Umbilical cord (tissue), 2 donors: Measurements from ENCODE around the gene BMPR1B. TPM values are rescaled to one million over a fixed set of nuclear protein-coding genes. Genes with fewer than 3 reads are reported as not detected.

Experiments
- DNase-seq: peaks from one replicate; pipeline ENCODE4 v3.0.0-alpha.2; 2015; ENCODE audit warnings: low spot score
- total RNA-seq: library from RNA; depleted of rRNA; stranded (reverse); fragments of >200 nt; gene quantifications from one replicate; pipeline ENCODE4 v1.2.3, GENCODE V29; 2014; ENCODE audit warnings: low replicate concordance; ENCODE audit not compliant: insufficient read depth

Gene BMPR1B
- total RNA-seq, 1 donor from 2014 or later, result 4.3 TPM

DNA sequence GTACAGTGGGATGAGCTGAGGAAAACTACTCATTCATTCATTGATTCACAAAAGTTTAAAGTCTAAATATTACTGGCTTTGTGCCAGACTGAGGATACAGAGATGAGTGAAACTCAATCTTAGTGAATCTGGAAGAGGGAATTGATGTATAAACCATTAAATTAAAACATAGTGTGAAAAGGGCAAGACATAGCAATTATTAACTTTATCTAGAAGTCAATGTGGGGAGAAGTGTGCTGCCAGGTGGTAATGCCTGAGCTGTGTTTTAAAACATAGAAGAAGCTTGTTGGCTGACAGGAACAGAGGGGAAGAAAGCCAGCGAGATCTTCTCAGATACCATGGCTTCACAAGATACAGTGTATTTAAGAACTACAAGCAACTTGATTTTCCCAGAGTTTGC lies 153.4 kb downstream of the BMPR1B start:
- no peak for DNase-seq

DNA sequence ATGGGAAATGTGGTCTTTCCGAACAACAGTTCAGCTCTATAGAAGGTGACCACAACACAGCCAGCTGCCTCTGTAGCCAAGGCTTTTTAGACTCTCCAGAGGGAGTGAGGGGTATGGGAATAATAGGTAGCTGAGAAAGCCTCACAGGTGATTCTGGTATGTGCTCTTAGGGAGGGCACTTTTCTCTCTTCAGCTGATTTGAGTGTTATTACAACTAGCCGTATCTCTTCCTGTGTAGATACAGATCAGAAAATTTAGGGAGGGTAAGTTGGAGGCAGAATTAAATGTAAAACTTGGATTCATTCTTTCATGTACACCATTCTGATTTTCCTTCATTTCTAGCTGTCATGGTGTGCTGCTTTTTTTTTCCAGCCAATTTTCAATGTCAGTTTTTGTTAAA lies 154.9 kb downstream of the BMPR1B start:
- no peak for DNase-seq

DNA sequence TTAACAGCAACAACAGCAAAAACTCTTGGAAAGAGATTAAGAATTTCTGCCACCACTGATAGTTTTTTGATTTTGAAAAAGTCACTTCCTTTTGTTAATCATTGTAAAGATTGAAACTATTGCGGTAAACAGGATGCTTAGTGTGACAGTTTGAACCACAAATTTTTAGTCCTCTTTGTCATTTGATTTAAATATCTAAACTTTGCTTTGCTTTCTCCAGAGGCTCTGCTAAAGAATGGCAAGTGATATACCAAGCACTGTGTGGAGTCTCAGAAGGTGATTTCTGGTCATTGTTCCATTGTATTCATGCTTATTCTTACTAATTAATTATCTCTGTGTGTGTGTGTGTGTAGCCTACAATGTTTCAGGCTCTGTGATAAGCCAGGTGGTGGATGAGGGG lies 155.6 kb downstream of the BMPR1B start:
- DNase-seq, result no peak

DNA sequence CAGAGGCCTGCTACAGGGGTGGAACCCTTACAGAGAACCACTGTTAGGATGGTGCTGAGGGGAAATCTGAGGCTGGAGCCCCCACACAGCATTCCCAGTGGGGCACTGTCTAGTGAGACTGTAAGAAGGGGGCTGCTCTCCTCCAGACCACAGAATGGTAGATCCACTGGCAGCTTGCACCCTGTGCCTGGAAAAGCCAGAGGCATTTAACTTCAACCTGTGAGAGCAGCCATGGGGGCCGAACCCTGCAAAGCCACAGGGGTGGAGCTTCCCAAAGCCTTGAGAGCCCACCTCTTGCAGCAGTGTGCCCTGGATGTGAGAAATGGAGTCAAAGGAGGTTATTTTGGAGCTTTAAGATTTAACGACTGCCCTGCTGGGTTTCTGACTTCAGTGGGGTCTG lies 159.4 kb downstream of the BMPR1B start:
- DNase-seq, result no peak

DNA sequence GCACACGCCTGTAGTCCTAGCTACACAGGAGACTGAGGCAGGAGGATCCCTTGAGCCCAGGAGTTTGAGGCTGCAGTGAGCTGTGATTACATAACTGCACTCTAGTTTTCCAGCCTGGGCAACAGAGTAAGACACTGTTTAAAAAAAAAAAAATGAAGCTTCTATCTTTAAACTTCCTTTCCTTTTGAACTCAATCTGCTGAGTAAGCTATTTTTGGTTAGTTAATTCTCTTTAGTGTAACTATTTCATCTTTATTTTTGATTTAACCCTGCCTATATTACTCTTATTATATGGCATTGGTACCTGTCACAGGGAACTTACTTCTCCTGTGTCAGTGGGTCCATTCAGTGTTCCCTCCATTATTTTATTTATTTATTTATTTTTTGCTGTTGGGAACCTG lies 160.8 kb downstream of the BMPR1B start:
- no peak for DNase-seq

DNA sequence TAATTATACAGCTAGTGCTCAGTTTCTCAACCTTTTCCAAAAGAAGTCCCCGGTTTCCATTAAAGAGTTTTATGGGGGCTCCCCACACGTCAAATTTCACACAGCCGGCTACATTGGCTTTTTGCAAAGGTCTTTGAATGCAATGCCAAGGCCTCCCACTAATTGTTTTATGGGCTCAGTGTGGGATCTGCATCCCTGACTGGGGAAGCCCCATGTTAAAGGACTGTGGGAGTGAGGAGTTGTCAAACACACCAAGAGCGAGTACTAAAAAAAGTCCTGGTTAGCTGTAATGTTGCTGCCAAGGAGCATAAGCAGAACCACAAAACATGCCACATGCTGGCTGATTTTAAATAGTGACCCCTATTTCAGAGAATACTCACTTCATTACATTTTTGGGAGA lies 162.6 kb downstream of the BMPR1B start:
- DNase-seq, result no peak

DNA sequence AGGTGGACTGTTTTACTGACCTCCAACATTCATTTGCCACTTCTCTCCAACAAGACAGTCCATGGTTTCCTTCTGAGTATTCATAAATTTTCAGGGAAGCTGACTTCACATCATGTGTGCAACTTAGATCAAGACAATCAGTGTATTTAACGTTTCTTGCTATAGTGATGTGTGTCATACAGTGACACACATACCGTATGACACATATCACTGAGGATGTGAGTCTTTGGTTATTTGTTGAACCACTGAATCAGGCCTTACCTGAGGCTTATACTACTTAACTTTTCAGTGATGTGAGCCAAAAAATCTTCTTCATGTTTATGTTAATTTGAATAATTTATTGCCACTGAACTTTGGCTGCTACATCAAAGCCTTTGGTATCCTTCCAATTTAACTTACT lies 166.8 kb downstream of the BMPR1B start:
- DNase-seq, result no peak

DNA sequence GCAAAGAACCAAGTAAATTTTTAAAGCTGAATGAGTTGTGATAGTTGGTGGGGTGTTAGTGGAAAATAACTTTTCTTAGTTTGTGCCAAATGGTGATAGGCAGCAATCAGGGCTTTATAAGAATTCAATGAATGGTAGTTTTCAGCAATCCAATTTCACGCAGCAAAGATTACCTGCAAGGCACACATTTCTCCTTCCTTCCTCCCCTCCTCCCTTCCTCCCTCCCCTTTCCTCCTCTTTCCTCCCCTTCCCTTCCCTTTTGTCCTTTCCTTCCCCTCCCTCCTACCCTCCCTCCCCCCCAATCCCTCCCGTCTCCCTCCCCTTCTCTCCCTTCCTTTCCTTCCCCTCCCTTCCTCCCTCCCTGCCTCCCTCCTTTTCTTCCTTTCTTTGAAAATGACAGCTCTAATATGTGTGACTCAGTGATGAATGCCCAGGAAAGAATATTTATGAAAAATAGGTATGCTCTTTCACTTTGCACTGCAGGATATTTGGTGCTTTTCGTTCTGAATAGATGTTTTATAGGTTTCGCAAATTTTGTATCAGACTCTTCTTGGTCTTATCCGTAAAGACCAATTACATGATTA lies 168.1 kb downstream of the BMPR1B start:
- no peak for DNase-seq

DNA sequence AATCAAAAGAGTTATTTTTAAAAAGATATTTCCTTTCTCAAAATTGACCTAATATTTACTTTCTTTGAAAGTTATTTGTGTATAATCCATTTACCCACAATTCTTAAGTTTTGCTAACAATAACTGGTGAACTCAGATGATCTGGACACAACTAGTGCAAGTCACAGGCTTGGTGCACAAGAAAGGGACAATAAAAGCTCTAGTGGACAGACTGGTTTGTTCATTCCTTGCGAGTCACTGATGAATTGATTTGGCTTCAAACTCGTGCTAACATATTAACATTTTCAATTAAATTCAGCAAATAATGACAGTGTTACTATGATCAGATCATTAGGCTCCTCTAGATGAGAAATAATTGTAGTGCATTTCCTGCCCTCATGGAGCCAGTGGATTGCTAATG lies 169.2 kb downstream of the BMPR1B start:
- DNase-seq, result no peak

DNA sequence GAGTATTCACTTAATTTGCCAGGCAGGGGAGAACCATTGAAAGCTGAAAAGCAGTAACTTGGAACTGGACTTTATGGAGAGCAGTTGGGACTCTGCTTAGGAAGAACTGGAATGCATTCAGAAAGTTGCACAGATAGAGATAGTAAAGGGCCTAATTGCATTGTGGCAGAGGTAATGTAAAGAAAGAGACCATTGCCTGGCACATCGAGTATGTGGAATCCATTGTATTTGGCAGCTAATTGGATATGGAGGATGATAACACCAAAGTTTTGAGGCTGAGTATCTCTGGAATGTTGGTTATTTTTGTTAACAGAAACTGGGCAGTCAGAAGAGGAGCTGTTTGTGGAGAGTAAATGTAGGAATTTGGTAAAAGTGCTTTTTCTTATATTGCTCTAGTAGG lies 169.9 kb downstream of the BMPR1B start:
- DNase-seq, result peak; percentile 13

DNA sequence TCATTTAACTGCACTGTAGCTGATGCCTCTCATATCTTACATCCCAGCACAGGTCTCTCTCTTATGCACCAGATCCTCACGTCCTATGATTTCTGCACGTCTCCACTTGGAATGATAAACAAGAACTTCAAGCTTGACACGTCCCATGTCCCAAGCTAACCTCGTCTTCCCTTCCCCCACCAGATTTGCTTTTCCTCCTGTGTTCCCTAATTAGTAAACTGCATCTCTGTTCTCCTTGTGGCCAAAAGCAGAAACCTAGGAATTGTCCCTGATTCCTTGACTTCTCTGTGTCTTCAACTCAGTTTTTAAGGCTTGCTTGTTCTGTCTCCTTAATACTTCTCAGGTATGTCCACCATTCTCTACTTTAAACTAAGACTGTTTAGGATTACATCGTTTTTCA lies 171.9 kb downstream of the BMPR1B start:
- no peak for DNase-seq

DNA sequence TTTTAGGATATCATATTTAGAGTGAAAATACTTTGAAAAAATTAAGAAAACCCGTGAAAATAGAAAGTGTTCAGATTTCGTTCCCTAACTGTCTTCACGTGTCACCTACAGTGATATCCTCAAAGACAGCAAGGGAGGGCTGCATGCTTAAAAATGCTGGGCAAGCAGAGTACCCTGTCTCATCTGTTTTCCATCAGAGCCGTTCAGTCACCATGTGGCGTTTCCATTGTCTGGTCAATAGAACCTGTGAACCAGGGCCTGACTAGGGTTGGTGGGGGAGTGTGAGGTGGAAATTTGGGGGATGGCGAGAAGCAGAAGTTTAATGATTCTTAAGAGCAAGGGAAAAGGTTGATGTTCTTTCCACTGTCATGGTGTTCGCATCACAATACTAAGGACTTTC lies 173.9 kb downstream of the BMPR1B start:
- no peak for DNase-seq

DNA sequence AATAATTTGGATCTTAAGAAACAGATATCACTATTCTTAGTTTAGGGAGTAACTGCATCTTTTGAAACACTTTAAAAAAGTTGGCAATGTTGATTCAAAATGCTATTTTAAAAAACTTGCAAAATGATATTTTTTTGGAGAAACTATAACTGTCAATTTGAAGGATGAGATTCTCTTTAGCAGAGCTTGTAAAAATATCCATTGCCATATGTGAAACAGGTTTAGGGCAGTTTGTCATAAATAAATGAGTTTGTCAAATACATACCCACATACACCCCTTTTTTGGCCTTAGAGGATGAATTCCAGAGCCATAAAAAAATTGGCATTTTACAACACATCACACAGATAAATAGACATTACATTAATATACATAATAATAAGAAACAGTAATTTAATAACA lies 174.6 kb downstream of the BMPR1B start:
- no peak for DNase-seq

DNA sequence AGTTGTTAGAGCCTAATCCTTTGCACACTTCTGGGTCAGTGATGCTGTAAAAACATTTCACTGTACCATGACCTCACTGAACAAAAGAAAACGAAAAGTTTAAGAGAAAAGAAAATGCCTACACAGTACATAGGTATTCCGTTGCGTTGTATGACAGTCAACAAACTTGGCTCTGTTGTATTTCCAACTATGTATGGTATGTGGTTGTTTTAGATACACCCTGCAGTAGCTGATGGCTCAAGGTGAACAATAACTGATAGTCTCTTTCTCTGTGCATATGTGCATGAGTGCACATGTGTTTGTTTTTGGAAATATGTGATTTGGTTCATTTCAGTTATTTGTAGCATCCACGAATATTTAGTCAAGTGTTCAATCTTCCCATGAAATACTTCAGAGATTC lies 176.0 kb downstream of the BMPR1B start:
- no peak for DNase-seq

DNA sequence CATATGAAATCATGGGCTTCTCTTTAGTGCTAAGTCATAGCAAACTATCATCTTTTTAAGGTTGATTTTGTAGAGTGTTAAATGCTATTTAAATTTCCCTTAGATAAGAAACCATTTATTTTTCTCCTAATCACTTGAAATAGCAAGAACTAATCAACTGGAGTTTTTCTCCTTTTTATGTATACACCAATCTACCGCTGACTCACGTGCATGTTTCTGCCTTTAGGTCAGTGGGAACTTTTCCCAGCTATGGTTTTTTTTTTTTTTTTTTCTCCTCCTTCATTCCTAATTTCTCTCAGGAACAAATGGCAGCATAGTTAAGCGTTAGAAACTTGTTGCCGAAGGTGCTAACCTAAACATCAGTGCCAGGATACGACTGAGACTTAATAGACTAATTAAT lies 176.4 kb downstream of the BMPR1B start:
- peak; percentile 22 for DNase-seq

DNA sequence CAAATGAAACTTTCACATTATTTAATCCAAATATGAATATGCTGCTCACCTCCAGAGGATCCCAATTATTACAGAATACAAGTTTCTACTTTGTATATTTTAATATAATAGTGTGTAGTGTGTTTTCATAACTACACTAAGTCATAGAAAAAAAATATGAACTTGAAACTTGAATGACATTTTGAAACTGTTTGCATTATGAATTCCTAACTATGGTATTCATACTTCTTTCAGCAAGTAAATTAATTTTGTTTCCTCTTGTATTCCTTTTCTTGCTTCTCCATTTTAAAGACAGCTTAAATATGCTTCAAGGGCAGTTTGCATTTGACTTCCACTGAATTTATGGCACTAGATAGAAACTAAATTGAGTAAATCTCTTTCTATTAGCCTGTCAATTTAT lies 177.1 kb downstream of the BMPR1B start:
- no peak for DNase-seq

DNA sequence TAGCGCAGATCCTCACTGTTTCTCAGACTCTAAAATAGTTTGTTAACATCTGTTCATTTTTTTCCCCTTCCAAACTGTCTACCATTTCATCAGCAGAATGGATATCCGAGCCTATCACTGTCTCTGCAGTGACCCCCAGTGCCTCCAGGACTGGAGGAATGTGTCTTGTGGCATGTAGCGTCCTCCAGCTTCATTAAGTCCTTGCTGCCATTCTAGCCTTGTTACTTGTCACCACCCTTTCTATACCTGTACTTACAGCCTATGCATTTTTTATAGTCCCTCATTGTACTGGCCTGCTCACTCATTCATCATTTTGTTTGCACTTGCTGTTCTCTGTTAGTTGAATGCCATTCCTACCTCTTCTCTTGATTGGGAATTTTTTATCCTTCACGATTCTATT lies 179.1 kb downstream of the BMPR1B start:
- DNase-seq, result no peak

DNA sequence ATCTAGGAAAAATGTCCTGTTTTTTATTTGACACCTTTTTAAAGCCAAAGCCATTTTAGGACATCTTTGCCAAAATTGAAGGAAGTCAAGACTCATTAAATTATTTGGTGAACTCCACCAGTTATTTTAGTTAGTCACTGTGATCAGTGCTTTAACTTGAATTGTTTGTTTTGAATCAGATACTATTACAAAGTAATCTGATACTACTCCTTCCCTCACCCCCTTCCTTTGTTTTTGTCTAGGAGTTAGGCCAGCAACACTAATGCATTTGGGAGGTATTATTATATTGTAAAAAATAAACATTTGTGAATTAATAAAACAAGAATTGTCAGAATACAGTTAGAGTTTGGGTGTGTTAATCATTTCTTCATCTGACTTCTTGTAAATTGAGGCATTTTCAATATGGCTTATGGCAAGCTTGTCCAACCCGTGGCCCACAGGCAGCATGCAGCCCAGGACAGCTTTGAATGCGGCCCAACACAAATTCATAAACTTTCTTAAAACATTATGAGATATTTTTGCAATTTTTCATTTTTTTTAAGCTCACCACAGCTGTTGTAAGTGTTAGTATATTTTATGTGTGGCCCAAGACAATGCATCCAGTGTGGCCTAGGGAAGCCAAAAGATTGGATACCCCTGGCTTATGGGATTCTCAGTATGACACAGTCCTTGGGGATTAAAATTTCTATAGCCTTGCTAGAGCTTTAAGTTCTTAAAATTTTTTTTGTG lies 182.2 kb downstream of the BMPR1B start:
- DNase-seq, result no peak

DNA sequence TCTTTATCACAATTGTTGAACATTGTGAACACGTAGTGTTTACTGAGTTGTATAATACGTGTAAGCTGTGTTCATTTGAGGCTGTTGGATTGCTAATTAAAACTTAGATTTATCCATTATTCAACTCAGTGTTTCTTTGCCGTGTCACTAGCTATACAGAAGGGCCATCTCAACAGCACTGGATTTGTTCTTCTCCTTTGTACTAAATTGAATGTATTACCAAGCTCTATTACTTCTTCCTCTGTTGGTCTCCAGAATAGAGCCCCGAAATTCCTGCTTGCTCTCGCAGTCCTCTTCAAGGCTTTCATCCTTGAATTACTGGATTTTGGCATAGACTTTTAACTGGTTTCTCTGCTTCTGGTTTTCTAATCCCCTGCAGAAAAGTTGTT lies 182.8 kb downstream of the BMPR1B start:
- DNase-seq, result no peak

DNA sequence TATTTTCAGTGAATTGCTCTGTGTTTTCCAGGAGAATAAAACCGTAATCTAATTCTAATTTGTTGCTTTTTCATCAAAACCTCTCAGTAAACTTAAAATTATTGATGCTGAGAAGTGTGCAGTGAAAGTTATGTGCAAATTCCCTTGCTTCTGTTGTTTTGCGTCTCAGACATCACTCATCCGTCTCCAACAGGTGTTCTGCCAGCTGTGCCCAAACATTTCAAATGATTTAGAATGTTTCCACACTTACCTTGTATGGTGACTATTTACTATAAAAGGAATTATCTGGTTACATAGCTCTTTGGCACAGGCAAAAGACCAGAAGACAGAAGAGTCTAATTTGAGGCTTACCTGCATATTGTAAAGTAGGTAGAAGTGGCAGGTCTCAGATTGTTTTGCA lies 184.0 kb downstream of the BMPR1B start:
- no peak for DNase-seq

DNA sequence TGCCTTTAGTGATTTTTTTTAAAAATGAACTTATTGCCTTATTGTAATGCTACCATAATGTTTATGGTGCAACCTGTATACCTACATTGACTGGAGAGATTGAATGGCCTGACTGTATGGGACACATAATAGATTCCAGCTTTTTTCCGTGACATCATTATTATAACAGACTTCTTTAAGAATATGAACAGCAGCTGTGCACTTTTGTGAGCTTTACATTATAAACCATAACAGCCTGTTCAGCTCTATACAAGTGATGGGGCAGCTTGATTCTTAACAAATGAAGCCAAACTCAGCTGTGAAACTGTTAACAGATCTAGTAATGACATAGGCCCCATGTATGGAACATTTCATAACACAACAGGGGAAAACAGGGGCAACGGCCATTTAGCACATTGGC lies 187.0 kb downstream of the BMPR1B start:
- DNase-seq, result no peak

DNA sequence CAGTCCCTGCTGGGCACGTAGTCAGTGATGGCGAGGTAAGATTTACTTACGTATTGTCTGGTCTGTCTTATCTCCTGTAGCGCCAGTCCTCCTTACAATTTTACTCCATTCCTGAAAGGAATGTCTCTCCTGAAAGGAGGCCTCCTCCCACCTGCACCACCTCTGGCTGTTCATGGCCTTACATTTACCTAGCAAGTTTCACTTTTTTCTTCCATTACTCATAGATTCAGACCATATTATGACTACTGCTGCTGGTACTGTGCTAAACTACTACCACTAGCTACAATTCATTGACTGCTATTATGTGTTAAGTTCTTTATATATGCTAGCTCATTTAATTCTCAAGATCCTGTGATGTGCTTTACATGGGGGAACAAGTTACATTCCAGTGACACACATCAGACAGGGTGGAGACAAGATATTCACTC lies 189.9 kb downstream of the BMPR1B start:
- no peak for DNase-seq

DNA sequence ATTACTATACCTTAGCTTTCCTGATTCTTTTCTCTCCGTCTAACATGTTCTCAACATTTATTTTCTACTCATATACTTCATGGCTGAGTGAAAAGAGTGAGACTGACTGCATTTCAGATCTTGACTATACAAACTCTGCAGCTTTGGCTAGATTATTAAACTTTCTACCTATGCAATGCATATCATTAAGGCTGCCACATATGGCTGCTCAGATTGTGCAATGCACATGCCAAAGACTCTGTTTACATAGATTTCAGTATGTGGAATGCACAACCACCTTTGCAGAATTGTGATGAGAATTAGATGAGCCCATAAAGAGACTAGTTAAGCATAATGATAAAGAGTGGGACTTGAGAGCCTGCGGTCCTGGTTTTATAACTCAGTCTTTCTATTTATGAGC lies 196.5 kb downstream of the BMPR1B start:
- DNase-seq, result no peak

DNA sequence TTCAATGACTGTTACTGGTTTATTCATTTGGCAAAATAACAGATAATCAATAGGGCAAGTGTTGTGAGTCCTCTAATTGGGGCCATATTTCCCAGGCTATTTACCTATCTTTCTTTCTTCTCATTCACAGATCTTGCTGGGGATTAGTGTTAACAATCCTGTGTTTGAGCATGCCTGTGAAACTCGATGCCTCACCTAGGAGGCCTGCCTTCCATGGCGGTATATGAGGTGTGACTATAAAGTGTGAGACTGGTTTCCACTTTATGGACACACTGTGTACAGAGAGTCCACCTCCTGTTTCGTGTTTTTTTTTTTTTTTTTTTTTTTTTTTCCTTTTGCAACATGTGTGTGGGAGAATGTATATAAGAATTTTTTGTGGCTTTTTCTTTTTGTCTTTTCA lies 199.3 kb downstream of the BMPR1B start:
- no peak for DNase-seq
